Measurements from ENCODE around the gene MAP2K4. TPM values are rescaled to one million over a fixed set of nuclear protein-coding genes. Genes with fewer than 3 reads are reported as not detected.

The MAP2K4 gene
- total RNA-seq, 1 donor: 44.0 TPM

DNA sequence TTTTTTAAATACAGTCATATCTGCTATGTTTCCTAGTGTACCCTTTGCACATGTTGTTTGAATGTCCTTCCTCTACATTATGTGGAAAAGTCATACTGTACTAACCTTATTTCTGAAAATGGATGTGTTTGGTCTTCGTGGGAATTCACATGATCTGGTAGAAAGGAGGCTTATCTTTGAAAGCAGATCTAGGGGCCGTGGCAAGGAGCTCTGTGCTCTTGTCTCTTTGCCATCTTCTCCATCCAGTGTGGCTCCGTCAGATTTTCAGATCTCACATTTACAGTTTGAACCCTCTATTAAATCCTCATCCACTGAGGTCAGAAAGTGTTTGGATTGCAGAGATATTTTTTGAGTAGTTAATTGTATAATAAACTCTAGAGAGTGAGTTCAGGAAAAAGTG is 32.9 kb downstream of the MAP2K4 start:
- H3K9me3 ChIP-seq (ENCODE audit: low read depth, low read length): no peaks in the 10 kb centered on the region
- no peak overlapping the region for H3K4me3 ChIP-seq (ENCODE audit: low read length)
- H3K4me1 ChIP-seq (ENCODE audit: insufficient read depth, low read length): no peaks in the 10 kb centered on the region
- H3K27me3 ChIP-seq (ENCODE audit: insufficient read depth, low read length): no peaks in the 10 kb centered on the region

DNA sequence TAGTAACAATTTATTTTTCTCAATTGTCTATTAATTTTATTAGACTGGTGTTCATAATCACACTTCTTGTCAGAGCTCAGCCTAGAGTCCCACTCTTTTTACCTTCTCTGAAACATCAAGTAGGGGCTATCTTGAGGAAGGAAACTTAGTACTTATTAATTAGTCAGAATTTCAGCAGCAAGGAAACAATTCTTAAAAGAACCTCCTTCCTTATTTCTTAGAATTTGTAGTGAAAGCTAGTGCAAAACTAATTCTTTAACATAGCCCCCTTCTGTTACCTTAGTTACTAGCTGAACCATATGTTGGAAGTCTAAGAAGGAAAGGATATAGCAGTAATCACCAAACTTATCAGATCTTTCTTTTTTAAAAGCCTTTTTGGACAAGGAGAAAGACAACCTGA is 35.2 kb downstream of the MAP2K4 start:
- H3K9me3 ChIP-seq (ENCODE audit: low read depth, low read length): no peaks in the 10 kb centered on the region
- no peaks in the 10 kb centered on the region for H3K4me1 ChIP-seq (ENCODE audit: insufficient read depth, low read length)
- no peak overlapping the region for H3K4me3 ChIP-seq (ENCODE audit: low read length)
- no peaks in the 10 kb centered on the region for H3K27me3 ChIP-seq (ENCODE audit: insufficient read depth, low read length)

DNA sequence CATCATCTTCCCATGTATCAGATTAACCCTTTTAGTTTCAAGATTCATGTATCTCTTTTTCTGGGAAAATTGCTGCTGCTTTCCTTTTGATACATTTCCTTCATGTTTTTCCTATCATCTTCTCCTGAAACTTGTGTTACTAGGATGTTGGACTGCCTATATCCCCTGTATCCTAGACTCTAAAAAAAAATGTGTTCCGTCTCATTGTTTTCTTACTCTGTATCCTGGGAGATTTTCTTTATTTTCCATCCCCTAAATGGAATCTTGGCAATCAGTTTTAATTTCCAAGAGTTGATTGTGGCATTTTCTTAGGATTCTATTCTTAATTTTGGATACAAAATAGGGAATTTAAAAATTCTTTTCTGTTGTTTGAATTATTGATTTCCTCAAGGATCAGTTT is 36.8 kb downstream of the MAP2K4 start:
- no peaks in the 10 kb centered on the region for H3K27me3 ChIP-seq (ENCODE audit: insufficient read depth, low read length)

DNA sequence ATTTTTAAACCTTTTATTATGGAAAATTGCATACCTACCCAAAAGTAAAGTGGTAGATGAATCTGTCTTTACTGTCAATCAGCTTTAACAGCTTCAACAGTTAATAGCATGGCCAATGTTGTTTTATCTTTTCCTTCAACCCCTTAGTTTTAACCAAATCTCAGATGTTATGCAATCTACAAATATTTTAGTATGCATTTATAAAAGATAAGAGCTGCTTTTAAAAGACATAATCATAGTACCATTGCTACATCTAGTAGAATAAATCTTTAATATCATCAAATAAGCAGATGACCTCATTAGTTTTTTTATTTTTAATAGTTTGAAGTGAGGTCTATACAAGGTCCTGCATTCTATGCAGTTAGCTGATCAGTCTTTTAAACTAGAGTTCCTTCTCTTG is 37.9 kb downstream of the MAP2K4 start:
- Histone ChIP-seq H3K4me3 (ENCODE audit: low read length) (no peak overlapping the region), H3K4me1 (ENCODE audit: insufficient read depth, low read length) (no peaks in the 10 kb centered on the region), H3K27me3 (ENCODE audit: insufficient read depth, low read length) (no peaks in the 10 kb centered on the region), H3K9me3 (ENCODE audit: low read depth, low read length) (no peaks in the 10 kb centered on the region)

More for the DNA sequence above, 36.8 kb downstream of the MAP2K4 start:
- no peaks in the 10 kb centered on the region for H3K4me1 ChIP-seq (ENCODE audit: insufficient read depth, low read length)
- no peak overlapping the region for H3K4me3 ChIP-seq (ENCODE audit: low read length)
- H3K9me3 ChIP-seq (ENCODE audit: low read depth, low read length): no peaks in the 10 kb centered on the region

DNA sequence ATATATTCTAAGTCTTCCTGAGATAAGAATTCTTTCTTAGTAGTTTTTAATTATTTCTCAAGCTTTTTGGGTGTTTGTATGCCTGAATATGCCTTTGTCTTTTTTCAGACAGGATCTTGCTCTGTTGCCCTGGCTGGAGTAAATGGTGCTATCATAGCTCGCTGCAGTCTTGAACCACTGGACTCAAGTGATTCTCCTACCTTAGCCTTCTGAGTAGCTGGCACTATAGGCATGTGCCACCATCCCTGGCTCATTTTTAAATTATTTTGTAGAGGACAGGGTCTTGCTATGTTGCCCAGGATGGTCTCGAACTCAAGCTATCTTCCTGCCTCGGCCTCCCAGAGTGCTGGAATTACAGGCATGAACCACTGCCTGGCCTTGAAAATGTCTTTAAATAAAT is 41.6 kb downstream of the MAP2K4 start:
- Histone ChIP-seq H3K9me3 (ENCODE audit: low read depth, low read length) (no peaks in the 10 kb centered on the region), H3K4me3 (ENCODE audit: low read length) (no peak overlapping the region), H3K4me1 (ENCODE audit: insufficient read depth, low read length) (no peaks in the 10 kb centered on the region), H3K27me3 (ENCODE audit: insufficient read depth, low read length) (no peaks in the 10 kb centered on the region)

DNA sequence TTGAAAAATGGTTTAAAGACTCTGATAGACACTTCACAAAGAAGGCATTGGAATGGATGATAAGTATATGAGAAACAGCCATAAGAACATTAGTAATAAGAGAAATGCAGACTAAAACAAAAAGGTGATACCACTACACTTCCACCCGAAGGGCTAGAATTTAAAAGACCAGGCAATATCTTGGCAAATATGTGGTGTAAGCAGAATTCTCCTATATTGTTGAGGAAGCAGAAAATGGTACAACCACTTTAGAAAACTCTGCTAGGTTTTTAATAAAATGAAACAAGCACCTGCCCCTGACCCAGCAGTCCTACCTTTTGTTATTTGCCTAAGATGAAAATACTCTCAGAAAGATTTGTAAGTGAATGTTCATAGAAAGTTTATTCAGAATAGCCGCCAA is 43.7 kb downstream of the MAP2K4 start:
- H3K9me3 ChIP-seq (ENCODE audit: low read depth, low read length): no peaks in the 10 kb centered on the region

DNA sequence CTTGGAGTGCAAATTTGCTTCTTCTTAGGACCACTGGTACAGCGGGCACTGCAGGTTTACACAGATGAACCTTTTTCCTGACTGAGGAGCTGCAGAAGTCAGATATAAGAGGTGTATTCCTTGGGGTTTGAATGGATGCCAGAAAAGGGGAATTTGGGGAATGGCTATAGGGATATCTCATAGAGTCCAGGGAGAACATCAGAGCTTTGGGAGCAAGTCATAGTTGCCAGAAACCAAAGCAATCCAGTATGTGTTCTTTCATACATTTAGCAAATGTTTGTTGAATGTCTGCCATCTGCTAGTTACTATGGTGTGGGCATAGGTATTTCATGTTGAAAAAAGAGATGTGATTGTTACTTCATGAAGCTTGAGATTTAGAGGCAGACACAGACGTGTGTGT is 46.8 kb downstream of the MAP2K4 start:
- Histone ChIP-seq H3K4me1 (ENCODE audit: insufficient read depth, low read length) (no peaks in the 10 kb centered on the region), H3K9me3 (ENCODE audit: low read depth, low read length) (no peaks in the 10 kb centered on the region), H3K27me3 (ENCODE audit: insufficient read depth, low read length) (no peaks in the 10 kb centered on the region), H3K4me3 (ENCODE audit: low read length) (no peak overlapping the region)

More for the DNA sequence above, 43.7 kb downstream of the MAP2K4 start:
- H3K27me3 ChIP-seq (ENCODE audit: insufficient read depth, low read length): no peaks in the 10 kb centered on the region
- no peaks in the 10 kb centered on the region for H3K4me1 ChIP-seq (ENCODE audit: insufficient read depth, low read length)
- H3K4me3 ChIP-seq (ENCODE audit: low read length): no peak overlapping the region

DNA sequence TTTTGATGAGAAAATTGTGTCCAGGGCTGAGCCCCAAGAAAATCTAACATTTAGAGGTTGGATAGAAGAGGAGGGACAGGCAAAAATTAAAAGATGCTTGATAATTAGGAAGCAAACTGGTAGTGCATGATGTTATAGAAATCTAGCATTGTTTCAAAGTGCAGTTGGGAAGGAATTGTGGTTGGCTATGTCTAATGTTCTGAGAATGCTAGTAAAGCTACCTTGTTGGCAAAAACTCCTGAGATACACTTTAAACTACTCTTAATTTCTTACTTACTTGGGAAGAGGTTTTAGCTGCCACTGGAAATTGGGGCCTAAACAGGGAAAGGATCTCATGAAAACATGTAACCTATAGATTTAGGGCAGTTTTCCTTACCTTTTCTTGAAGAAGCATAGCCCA is 48.3 kb downstream of the MAP2K4 start:
- H3K4me3 ChIP-seq (ENCODE audit: low read length): no peak overlapping the region
- H3K4me1 ChIP-seq (ENCODE audit: insufficient read depth, low read length): no peaks in the 10 kb centered on the region
- no peaks in the 10 kb centered on the region for H3K27me3 ChIP-seq (ENCODE audit: insufficient read depth, low read length)
- H3K9me3 ChIP-seq (ENCODE audit: low read depth, low read length): no peaks in the 10 kb centered on the region

DNA sequence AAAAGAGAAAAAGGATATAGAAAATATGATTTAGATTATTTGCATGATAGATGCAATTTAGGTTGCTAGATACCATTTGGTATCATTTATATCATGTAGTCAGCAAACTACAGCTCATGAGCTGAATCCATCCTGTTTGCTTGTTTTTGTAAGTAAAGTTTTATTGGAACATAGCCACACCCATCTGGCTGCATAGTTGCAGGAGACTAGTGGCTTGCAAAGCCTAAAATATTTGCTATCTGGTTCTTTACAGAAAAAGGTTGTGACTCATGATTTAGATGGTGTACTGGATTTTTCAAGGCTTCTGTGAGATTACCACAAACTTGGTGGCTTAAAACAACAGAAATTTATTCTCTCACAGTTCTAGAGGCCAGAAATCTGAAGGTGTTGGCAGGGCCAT is 49.9 kb downstream of the MAP2K4 start:
- Histone ChIP-seq H3K4me1 (ENCODE audit: insufficient read depth, low read length) (no peaks in the 10 kb centered on the region), H3K9me3 (ENCODE audit: low read depth, low read length) (no peaks in the 10 kb centered on the region), H3K4me3 (ENCODE audit: low read length) (no peak overlapping the region), H3K27me3 (ENCODE audit: insufficient read depth, low read length) (no peaks in the 10 kb centered on the region)

DNA sequence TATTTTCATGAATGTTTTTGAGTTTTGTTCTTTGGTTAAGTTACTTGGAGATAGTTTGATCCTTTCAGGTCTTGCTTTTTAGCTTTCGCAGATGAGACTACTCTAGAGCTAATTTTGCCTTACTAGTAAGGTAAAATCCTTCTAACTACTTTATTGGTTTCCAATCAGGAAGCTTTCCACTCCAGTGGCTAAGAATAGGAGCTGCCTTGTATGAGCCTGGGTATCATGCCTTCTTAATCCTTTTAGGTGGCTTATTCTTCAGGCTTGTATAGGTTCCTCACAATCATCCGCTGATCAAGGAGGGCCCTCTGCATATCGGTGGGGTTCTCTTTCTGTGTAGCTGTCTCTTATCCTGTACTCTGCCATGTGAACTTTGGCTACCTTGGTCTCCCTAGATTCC is 53.7 kb downstream of the MAP2K4 start:
- Histone ChIP-seq H3K4me1 (ENCODE audit: insufficient read depth, low read length) (no peaks in the 10 kb centered on the region), H3K4me3 (ENCODE audit: low read length) (no peak overlapping the region), H3K9me3 (ENCODE audit: low read depth, low read length) (no peaks in the 10 kb centered on the region), H3K27me3 (ENCODE audit: insufficient read depth, low read length) (no peaks in the 10 kb centered on the region)

DNA sequence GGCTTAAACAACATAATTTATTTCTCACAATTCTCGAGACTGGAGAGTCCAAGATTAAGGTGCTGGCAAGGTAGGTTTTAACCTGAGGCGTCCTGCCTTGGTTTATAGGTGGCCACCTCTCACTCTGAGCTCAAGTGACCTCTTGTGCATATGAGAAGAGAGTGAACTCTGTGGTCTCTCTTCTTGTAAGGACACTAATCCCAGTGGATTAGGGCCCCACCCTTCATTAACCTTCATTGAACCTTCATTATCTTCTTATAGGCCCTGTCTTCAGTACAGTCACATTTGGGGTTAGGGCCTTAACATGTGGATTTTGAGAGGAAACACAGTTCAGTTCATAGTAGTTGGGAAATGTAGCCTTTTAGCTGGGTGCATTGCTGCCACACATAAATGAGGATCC is 57.1 kb downstream of the MAP2K4 start:
- Histone ChIP-seq H3K4me1 (ENCODE audit: insufficient read depth, low read length) (no peaks in the 10 kb centered on the region), H3K27me3 (ENCODE audit: insufficient read depth, low read length) (no peaks in the 10 kb centered on the region), H3K9me3 (ENCODE audit: low read depth, low read length) (no peaks in the 10 kb centered on the region), H3K4me3 (ENCODE audit: low read length) (no peak overlapping the region)

DNA sequence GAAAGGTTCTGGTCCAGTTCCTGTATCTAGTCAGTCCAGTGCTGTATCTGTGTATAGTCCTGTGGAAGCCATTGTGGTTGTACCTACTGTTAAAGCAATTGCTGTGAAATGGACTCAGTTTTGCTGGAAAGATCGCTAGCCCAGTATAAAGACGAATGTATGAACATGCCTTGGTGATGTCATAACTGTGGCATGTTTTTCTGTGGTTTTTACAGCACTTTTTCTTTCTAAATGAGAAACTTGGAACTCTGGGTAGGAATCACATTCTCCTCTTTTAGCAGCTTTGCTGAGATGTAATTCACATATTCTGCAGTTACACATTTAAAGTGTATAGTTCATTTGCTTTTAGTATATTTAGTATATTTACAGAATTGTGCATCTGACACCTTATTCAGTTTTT is 58.1 kb downstream of the MAP2K4 start:
- no peaks in the 10 kb centered on the region for H3K9me3 ChIP-seq (ENCODE audit: low read depth, low read length)
- H3K4me3 ChIP-seq (ENCODE audit: low read length): no peak overlapping the region
- no peaks in the 10 kb centered on the region for H3K27me3 ChIP-seq (ENCODE audit: insufficient read depth, low read length)
- no peaks in the 10 kb centered on the region for H3K4me1 ChIP-seq (ENCODE audit: insufficient read depth, low read length)

DNA sequence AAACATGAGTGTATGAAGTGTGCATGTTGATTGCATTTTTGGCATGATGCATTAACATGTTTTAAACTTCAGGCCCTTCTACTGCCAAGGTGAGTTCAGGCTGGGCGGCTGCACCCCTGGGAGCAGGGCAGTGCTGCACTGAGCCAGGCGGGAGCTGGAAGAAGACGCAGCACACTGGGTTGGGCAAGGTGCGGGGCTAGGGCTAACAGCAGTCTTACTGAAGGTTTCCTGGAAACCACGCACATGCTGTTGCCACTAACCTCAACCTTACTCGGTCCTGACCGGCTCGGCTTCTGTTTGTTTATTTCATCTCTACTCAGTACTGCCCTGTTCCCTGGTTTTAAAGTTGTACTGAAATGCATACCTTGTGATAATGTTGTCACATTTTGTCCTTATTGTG is 61.0 kb downstream of the MAP2K4 start:
- H3K4me3 ChIP-seq (ENCODE audit: low read length): no peak overlapping the region
- H3K4me1 ChIP-seq (ENCODE audit: insufficient read depth, low read length): no peaks in the 10 kb centered on the region
- no peaks in the 10 kb centered on the region for H3K27me3 ChIP-seq (ENCODE audit: insufficient read depth, low read length)
- no peaks in the 10 kb centered on the region for H3K9me3 ChIP-seq (ENCODE audit: low read depth, low read length)

DNA sequence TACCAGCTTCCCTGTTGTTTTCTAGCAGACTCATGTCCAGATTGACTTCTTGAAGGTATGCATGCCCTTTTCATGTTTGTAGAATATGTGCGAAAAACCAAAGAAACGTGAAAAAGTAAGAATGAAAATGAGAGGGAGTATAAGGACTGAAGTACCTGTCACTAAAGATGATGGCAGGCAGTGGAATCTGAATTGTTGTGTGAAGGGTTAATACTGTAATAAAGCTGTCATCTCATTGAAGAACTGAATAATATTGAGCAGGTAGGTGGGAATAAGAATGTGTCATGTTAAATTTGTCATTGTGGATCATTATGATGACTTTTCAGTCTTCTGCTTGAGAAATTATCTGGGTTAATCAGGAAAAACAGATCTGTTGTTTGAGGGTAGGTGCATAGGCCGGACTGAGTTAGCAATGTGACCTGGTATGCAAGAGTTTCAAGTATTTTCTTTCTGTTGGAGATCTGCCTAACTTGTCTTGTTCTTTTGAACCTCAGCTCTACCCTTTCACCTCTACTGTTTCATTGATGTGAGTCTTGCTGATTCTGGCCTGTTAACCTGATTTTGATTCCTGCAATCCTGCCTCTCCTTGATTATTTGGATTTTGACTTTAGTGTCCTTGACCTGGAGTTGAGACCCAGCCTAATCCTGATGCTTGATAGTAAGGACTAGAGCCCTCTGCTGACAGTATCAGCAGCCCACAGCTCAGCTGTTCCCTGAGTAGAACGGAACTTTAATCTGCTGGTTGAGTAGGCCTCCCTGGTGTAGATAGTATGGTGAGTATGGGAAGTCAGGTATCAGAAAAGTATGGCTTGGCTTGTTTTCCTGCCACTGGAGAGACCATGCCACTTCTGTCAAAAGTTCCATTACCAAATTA is 64.6 kb downstream of the MAP2K4 start:
- Histone ChIP-seq H3K4me1 (ENCODE audit: insufficient read depth, low read length) (no peaks in the 10 kb centered on the region), H3K27me3 (ENCODE audit: insufficient read depth, low read length) (no peaks in the 10 kb centered on the region), H3K4me3 (ENCODE audit: low read length) (no peak overlapping the region), H3K9me3 (ENCODE audit: low read depth, low read length) (no peaks in the 10 kb centered on the region)

DNA sequence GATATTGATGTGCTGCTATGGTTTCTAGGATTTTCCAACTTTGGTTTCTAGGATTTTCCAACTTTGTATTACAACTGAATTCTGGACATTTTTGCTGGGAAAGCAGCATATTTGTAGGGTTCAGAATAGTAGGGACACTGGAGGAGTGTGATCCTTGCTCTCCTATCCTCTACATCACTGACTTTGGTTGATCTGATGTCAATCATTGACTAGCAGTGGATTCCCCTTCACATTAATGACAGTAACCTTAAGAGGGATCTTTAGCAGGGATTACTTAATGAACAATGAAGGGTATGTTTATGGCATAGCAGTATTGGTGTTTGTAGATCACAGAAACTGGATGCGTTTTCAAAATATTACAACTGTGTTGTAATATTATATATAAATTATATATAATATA is 67.4 kb downstream of the MAP2K4 start:
- Histone ChIP-seq H3K4me1 (ENCODE audit: insufficient read depth, low read length) (no peaks in the 10 kb centered on the region), H3K27me3 (ENCODE audit: insufficient read depth, low read length) (no peaks in the 10 kb centered on the region), H3K4me3 (ENCODE audit: low read length) (no peak overlapping the region), H3K9me3 (ENCODE audit: low read depth, low read length) (no peaks in the 10 kb centered on the region)

DNA sequence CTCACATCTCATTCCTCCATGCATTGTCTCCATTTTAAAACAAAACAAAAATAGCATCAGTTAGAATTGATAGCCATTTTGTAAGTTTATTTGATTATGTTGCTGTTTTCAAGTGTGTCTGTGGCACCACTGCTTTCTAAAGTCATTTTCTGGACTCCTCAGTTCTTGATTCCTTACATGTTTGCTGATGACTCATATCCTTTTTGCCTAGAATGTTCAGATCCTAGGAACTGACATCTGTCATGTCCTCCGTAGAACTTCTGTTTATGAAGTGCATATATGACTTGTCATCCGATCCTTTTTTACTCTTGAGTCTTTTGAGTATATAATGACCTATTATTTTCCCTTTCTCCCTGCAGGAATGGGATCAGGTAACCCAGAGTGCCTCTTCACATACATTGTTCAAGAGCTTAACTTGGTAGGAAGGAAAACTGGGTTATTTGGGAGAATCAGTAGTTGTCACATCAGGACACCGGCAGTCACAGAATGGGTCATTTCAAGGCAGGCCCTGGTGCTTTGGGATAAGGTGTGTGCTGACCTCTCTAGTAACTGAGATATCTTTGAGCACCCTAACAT is 69.2 kb downstream of the MAP2K4 start:
- Histone ChIP-seq H3K27me3 (ENCODE audit: insufficient read depth, low read length) (no peaks in the 10 kb centered on the region), H3K9me3 (ENCODE audit: low read depth, low read length) (no peaks in the 10 kb centered on the region), H3K4me3 (ENCODE audit: low read length) (no peak overlapping the region), H3K4me1 (ENCODE audit: insufficient read depth, low read length) (no peaks in the 10 kb centered on the region)

Measured in mononuclear cell (primary cell).